Uterus (tissue), 4 donors: ENCODE data around the gene ZNF212. TPM values are rescaled to one million over a fixed set of nuclear protein-coding genes. Genes with fewer than 3 reads are reported as not detected.

Experiments
- DNase-seq, 2 donors: peaks; one replicate each; pipeline ENCODE4 v3.0.0-alpha.2; 2019 to 2020
- H3K27ac ChIP-seq, 2 donors: fragments of 200-600 bp; sonication (generic); 1 replicate in 1 of 2; 2 replicates in 1 of 2; pipeline ENCODE4 v1.5.1; 2016 to 2018
- H3K27me3 ChIP-seq, 2 donors: fragments of 200-600 bp; sonication (generic); one replicate each; pipeline ENCODE4 v1.5.1; 2018 to 2019; ENCODE audit warnings: control low read depth in 1 of 2
- H3K36me3 ChIP-seq, 2 donors: fragments of 200-600 bp; sonication (generic); one replicate each; pipeline ENCODE4 v1.5.1; 2019; ENCODE audit warnings: control low read depth in 1 of 2
- H3K4me1 ChIP-seq, 2 donors: fragments of 200-600 bp; sonication (generic); one replicate each; pipeline ENCODE4 v1.5.1; 2018 to 2019; ENCODE audit warnings: control low read depth in 1 of 2
- H3K4me3 ChIP-seq, 2 donors: fragments of 200-600 bp; sonication (generic); 1 replicate in 1 of 2; 2 replicates in 1 of 2; pipeline ENCODE4 v1.5.1; 2018 to 2019; ENCODE audit warnings: mild to moderate bottlenecking in 1 of 2
- H3K9me3 ChIP-seq, 2 donors: fragments of 200-600 bp; sonication (generic); one replicate each; pipeline ENCODE4 v1.5.1; 2019; ENCODE audit warnings: control low read depth in 1 of 2
- POLR2A ChIP-seq, 2 donors: fragments of 450-650 bp; IDR thresholded peaks; one replicate each; pipeline ENCODE4 v1.6.1; 2016; ENCODE audit warnings: antibody characterized with exemption in 2 of 2, mild to moderate bottlenecking in 1 of 2, moderate library complexity in 1 of 2
- intact Hi-C: fragments of 100-400 bp; cut with DNase I; formaldehyde crosslinking; loops from one replicate; pipeline ENCODE4 v1.15.1; 2023; ENCODE audit warnings: low total_unique reads
- total RNA-seq, 4 donors: library from RNA; depleted of rRNA in 3 of 4; stranded (reverse); fragments of >200 nt in 3 of 4; gene quantifications; one replicate each; pipeline versions ENCODE4 v1.1.0 to v1.2.4, GENCODE V29; 2014 to 2023
- TF ChIP-seq, protein P1 (sequence below), 4 experiments: fragments of 200-600 bp in 2 of 4; fragments of 450-650 bp in 2 of 4; sonication (generic) in 2 of 4; IDR thresholded peaks; one replicate each; pipeline ENCODE4 v1.5.1; 2016 to 2019; ENCODE audit warnings: antibody characterized with exemption in 4 of 4, mild to moderate bottlenecking in 2 of 4, moderate library complexity in 1 of 4
- donor health status: DM: yes; HTN: yes; CAD: no.

The ZNF212 gene
- 10 to 100 TPM in 1 of 4 donors, 1 to 10 TPM in 3; 2.9 to 14.1 (median 7.7) TPM for total RNA-seq

DNA sequence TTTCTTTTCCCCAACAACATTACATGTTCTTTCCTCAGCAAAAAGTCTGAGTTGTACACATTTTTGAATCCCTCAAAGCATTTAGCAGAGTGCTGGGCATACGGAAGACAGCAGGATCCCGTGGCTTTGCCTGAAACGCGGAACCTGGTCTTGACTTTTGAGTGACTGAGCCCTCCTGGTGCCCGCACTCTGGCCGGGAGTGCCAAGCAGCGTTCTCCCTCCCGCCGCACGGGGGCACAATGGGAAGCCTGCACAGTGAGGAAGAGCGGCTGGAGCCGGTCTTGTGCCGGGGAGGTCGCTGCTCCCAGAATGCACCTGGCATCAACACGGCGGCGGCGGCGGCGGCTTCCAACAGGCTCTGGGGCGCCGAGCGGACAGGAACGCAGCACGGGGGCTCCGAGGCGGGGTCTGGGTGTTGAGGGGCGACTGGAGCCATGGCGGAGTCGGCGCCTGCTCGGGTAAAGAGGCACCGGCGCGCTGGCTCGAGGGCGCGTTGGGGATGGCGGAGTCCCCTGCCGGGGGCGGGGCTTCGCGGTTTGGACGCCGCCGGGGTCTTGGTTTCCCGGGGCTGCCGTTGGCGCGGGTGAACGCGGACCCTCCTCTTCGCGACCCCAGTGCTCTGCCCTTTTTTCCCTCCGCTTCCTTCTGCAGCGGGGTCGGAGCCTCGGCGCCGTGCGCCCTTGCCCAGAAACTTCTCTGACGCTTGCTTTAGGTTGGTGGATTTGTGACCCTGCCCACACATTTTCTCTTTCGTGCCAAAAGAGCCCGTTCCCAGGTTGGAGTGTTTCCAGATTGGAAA is at the start of gene ZNF212:
Gene ZNF212, plus strand, starts transcription at position 307 of the 799 bp plus-strand sequence. Its CDS starts 128 bp downstream, at position 435.
- peak; percentile 82 to 87 for DNase-seq
- H3K27me3 ChIP-seq = no peaks in the 10 kb centered on the region
- H3K4me3 ChIP-seq = peak within 1 kb of the TSS; percentile 90
- intact Hi-C loops = no loop called here
- TF ChIP-seq, protein P1, sequence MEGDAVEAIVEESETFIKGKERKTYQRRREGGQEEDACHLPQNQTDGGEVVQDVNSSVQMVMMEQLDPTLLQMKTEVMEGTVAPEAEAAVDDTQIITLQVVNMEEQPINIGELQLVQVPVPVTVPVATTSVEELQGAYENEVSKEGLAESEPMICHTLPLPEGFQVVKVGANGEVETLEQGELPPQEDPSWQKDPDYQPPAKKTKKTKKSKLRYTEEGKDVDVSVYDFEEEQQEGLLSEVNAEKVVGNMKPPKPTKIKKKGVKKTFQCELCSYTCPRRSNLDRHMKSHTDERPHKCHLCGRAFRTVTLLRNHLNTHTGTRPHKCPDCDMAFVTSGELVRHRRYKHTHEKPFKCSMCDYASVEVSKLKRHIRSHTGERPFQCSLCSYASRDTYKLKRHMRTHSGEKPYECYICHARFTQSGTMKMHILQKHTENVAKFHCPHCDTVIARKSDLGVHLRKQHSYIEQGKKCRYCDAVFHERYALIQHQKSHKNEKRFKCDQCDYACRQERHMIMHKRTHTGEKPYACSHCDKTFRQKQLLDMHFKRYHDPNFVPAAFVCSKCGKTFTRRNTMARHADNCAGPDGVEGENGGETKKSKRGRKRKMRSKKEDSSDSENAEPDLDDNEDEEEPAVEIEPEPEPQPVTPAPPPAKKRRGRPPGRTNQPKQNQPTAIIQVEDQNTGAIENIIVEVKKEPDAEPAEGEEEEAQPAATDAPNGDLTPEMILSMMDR (IDR thresholded peaks at IDR 0.05) = peak; percentile 86 to 98 (median 88)
- peak in 1 of 2 donors; percentile 40 for TF ChIP-seq POLR2A (IDR thresholded peaks at IDR 0.05)
- H3K36me3 ChIP-seq = no peaks in the 10 kb centered on the region
- H3K9me3 ChIP-seq = no peaks in the 10 kb centered on the region
- H3K27ac ChIP-seq = peak within 1 kb of the TSS; percentile 69 to 72
- peaks cover 3 to 11% of the 10 kb centered on the region in 2 donors for H3K4me1 ChIP-seq

DNA sequence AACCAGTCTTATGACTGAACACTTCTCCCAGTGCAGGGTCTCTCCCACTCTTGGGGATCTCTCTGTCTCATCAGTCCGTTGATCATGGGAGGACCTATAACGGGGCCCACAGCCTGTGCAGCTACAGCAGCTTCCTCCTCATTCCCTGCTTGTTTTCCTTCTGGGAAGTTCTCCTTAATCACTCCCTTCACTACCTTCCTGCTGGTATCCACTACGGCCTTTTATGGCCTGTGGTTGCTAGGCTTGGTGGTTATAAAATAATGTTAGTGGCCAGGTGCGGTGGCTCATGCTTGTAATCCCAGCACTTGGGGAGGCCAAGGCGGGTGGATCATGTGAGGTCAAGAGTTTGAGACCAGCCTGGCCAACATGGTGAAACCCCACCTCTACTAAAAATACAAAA is 47.6 kb upstream of the ZNF212 start:
- Histone ChIP-seq H3K27me3 (no peaks in the 10 kb centered on the region), H3K27ac (no peak overlapping the region), H3K9me3 (no peaks in the 10 kb centered on the region), H3K36me3 (no peaks in the 10 kb centered on the region), H3K4me1 (peaks cover 0 to 4% of the 10 kb centered on the region in 2 donors), H3K4me3 (no peak overlapping the region)
- DNase-seq = no peak
- intact Hi-C loops = no loop called here
- TF ChIP-seq, protein P1 (IDR thresholded peaks at IDR 0.05) = no peak
- TF ChIP-seq POLR2A (IDR thresholded peaks at IDR 0.05) = no peak

DNA sequence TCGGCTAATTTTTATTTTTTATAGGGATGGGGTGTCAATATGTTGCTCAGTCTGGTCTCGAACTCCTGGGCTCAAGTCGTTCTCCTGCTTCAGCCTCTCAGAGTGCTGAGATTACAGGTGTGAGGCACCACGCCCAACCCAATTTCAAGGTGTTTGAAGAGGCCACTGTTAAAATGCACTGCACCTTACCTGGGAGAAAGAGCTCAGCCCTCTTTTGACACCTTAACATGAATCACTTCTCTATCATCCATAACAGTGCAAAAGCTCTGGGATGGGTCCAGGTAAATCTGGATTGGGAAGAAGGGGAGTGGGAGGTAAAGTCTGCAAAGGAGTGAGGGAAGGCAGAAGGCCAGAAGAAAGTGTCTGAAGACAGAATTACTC is 44.7 kb upstream of the ZNF212 start:
- Histone ChIP-seq H3K27ac (peak overlapping the region; percentile 91 to 93), H3K27me3 (no peaks in the 10 kb centered on the region), H3K4me3 (peak overlapping the region; percentile 82 to 86), H3K9me3 (no peaks in the 10 kb centered on the region), H3K4me1 (peaks cover 0 to 11% of the 10 kb centered on the region in 2 donors), H3K36me3 (no peaks in the 10 kb centered on the region)
- TF ChIP-seq, protein P1 (IDR thresholded peaks at IDR 0.05) = no peak
- TF ChIP-seq POLR2A (IDR thresholded peaks at IDR 0.05) = no peak
- intact Hi-C loops = no loop called here
- no peak for DNase-seq

DNA sequence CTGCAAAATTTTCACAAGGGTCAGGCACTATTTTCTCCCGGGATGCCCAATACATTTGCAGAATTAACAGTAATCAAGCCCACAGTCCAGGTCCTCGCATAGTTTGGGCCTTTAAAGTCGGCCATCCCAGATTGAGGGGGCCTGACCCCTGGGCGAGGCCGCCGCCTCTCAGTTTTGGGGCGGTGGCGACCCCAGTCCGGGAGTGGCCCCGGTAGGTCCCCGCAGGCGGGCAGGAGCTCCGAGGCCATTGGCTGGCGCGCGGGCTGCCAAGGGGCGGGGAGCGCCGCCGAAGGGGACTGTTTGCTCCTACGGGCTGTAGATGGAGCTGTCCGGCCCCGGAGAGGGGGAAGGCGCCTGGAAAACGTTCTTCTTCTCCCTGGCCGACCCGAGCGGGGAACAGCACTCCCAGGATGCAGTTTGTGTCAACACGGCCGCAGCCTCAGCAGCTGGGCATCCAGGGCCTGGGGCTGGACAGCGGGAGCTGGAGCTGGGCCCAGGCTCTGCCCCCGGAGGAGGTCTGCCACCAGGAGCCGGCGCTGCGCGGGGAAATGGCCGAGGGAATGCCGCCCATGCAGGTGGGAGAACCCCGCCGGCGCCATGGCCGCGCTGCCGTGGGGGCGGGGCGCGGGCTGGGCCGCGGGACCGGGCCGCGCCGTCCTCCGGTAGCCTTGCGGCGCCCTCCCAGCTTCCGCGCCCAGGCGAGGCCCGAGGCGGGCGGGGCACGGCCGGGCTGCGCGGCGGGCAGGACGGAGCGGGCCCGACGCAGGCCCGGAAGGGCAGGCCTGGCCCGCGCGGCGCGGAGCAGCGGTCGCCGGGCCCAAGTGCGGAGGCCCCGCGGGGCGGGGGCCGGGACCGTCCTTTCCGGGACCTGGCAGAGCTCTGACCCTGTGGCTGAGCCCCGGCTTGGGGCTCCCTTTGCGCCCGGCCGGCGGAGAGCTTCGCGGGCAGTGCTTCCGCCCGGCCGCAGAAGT is 44.0 kb upstream of the ZNF212 start, which contains the start of gene ZNF282:
Gene ZNF282, plus strand, starts transcription at position 367 of the 971 bp plus-strand sequence. Its CDS starts 44 bp downstream, at position 411.
- no peaks in the 10 kb centered on the region for H3K36me3 ChIP-seq
- peak within 1 kb of the TSS; percentile 82 to 86 for H3K4me3 ChIP-seq
- no peaks in the 10 kb centered on the region for H3K27me3 ChIP-seq
- peak within 1 kb of the TSS; percentile 91 to 93 for H3K27ac ChIP-seq
- H3K4me1 ChIP-seq = peaks cover 0 to 11% of the 10 kb centered on the region in 2 donors
- TF ChIP-seq, protein P1 (IDR thresholded peaks at IDR 0.05) = peak; percentile 46 to 83 (median 54)
- TF ChIP-seq POLR2A (IDR thresholded peaks at IDR 0.05) = peak in 1 of 2 donors; percentile 54
- intact Hi-C loops = no loop called here
- peak; percentile 83 to 84 for DNase-seq
- H3K9me3 ChIP-seq = no peaks in the 10 kb centered on the region
